Osteoblast (primary cell): ENCODE results near the gene DNALI1. TPM values are rescaled to one million over a fixed set of nuclear protein-coding genes. Genes with fewer than 3 reads are reported as not detected.

Experiments used
- DNase-seq: peaks from one replicate; pipeline ENCODE4 v3.0.0; 2011; ENCODE audit warnings: low spot score, mixed read lengths; ENCODE audit not compliant: insufficient read length; ENCODE audit errors: missing footprints
- H2AFZ ChIP-seq: 2 replicates; pipeline ENCODE4 v1.6.0; 2011; ENCODE audit warnings: mild to moderate bottlenecking, low read length
- H3K27ac ChIP-seq: 2 replicates; pipeline ENCODE4 v1.5.1; 2011; ENCODE audit warnings: mild to moderate bottlenecking, low read depth, low read length, moderate library complexity
- H3K27me3 ChIP-seq: 2 replicates; pipeline ENCODE4 v1.6.0; 2012; ENCODE audit warnings: mild to moderate bottlenecking, control low read depth, inconsistent platforms, low read length, moderate library complexity; ENCODE audit not compliant: insufficient read depth
- H3K36me3 ChIP-seq: 2 replicates; pipeline ENCODE4 v1.5.1; 2011; ENCODE audit warnings: mild to moderate bottlenecking, low read length, control low read depth, moderate library complexity; ENCODE audit not compliant: insufficient read depth
- H3K4me1 ChIP-seq: 2 replicates; pipeline ENCODE4 v1.5.1; 2011; ENCODE audit warnings: mild to moderate bottlenecking, low read length, control low read depth, moderate library complexity; ENCODE audit not compliant: insufficient read depth
- H3K4me2 ChIP-seq: 2 replicates; pipeline ENCODE4 v1.6.0; 2011; ENCODE audit warnings: mild to moderate bottlenecking, low read length; ENCODE audit not compliant: insufficient read depth
- H3K4me3 ChIP-seq: fragments of 200-600 bp; sonication (generic); 3 replicates; pipeline ENCODE4 v1.5.1; 2012; ENCODE audit warnings: mild to moderate bottlenecking, low read length, inconsistent platforms; ENCODE audit not compliant: insufficient read depth
- H3K79me2 ChIP-seq: 2 replicates; pipeline ENCODE4 v1.6.0; 2012; ENCODE audit warnings: mild to moderate bottlenecking, low read length, control low read depth, inconsistent platforms; ENCODE audit not compliant: insufficient read depth
- H3K9me3 ChIP-seq: 2 replicates; pipeline ENCODE4 v1.5.1; 2011; ENCODE audit warnings: low read depth, low read length, control low read depth
- H4K20me1 ChIP-seq: 2 replicates; pipeline ENCODE4 v1.6.0; 2012; ENCODE audit warnings: mild to moderate bottlenecking, low read length, control low read depth; ENCODE audit not compliant: insufficient read depth
- total RNA-seq: library from RNA; depleted of rRNA; stranded (reverse); fragments of >200 nt; gene quantifications from 2 replicates; pipeline ENCODE4 v1.2.3, GENCODE V29; 2012
- TF ChIP-seq, protein P1 (sequence below): IDR thresholded peaks from 2 replicates; pipeline ENCODE4 v1.5.1; 2011; ENCODE audit warnings: mild to moderate bottlenecking, low read depth, low read length, moderate library complexity; ENCODE audit errors: extremely low read depth

The DNALI1 gene
- total RNA-seq, 1 donor: 7.2 TPM

DNA sequence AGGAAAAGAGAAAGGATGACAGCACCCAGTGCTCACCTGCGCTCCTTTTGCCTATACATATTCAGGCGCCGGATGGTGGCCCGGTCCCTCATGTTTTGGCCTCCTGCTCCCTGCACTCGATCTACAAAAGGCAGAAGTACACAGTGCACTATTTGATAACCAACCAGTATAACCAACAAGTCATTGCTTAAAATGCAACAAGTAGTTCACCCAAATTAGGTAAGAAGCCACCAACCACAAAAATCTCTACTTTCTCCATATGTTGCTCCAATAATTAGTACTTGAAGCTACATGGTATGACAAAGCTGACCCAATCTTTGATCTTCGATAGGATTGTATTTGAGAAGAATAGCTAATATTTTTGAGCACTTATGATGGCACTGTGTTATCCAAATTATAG is 37.0 kb downstream of the DNALI1 start:
- TF ChIP-seq, protein P1, sequence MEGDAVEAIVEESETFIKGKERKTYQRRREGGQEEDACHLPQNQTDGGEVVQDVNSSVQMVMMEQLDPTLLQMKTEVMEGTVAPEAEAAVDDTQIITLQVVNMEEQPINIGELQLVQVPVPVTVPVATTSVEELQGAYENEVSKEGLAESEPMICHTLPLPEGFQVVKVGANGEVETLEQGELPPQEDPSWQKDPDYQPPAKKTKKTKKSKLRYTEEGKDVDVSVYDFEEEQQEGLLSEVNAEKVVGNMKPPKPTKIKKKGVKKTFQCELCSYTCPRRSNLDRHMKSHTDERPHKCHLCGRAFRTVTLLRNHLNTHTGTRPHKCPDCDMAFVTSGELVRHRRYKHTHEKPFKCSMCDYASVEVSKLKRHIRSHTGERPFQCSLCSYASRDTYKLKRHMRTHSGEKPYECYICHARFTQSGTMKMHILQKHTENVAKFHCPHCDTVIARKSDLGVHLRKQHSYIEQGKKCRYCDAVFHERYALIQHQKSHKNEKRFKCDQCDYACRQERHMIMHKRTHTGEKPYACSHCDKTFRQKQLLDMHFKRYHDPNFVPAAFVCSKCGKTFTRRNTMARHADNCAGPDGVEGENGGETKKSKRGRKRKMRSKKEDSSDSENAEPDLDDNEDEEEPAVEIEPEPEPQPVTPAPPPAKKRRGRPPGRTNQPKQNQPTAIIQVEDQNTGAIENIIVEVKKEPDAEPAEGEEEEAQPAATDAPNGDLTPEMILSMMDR: no peak
- Histone ChIP-seq H4K20me1 (peaks cover 15% of the 10 kb centered on the region), H3K4me3 (no peak overlapping the region), H3K27me3 (no peaks in the 10 kb centered on the region), H3K9me3 (no peaks in the 10 kb centered on the region), H2AFZ (no peak overlapping the region), H3K4me1 (peaks cover 20% of the 10 kb centered on the region), H3K79me2 (peaks cover 61% of the 10 kb centered on the region), H3K27ac (no peak overlapping the region), H3K36me3 (peaks cover 46% of the 10 kb centered on the region), H3K4me2 (peak overlapping the region; percentile 92)
- DNase-seq: peak; percentile 64

DNA sequence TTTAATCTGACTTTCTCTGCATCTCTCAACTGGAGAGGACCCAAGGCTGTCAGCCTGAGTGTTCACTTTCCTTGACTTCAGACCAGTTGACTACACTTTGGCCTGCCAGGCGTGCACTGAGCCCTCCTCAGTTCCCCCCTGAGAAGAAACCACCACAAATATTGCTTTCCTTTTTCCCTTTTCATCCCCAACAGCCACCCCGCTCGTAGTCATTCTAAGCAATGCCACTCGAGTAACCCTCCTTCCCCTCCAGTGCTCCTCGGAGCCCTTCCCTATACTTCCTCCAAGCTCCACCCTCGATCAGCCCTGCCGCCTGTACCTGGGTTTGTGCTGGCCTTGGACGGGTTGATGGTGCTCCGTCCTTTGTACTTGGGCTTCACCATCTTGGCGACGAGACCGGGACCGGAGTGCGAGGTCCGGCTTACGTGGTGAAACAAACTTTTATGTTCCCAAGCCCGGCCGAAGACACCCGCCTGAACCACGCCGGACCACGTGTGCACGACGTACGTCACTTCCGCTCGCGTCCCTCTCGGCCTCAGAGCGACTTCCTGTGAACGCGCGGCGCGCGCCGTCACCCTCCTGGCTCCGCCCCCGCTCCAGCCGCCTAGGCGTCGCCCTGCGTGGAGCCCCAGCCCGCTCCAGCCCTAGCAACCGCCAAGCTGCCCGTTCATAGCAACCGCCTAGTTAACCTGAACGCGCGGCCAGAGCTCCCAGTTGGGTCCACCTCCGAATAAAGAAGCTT is 38.9 kb downstream of the DNALI1 start, which contains the start of gene GNL2:
Gene GNL2 (minus strand): TSS at position 498 of the 742 bp plus-strand sequence. CDS start 115 bp downstream, at position 383.
- TF ChIP-seq, protein P1: no peak
- peaks cover 48% of the 10 kb centered on the region for H3K79me2 ChIP-seq
- H3K4me1 ChIP-seq: peaks cover 20% of the 10 kb centered on the region
- peak; percentile 99 for DNase-seq
- peak within 1 kb of the TSS; percentile 93 for H3K27ac ChIP-seq
- H2AFZ ChIP-seq: peak within 1 kb of the TSS; percentile 98
- no peaks in the 10 kb centered on the region for H3K27me3 ChIP-seq
- peak within 1 kb of the TSS; percentile 92 for H3K4me2 ChIP-seq
- peak within 1 kb of the TSS; percentile 98 for H3K4me3 ChIP-seq
- H4K20me1 ChIP-seq: peaks cover 15% of the 10 kb centered on the region
- H3K9me3 ChIP-seq: no peaks in the 10 kb centered on the region
- H3K36me3 ChIP-seq: peaks cover 30% of the 10 kb centered on the region

DNA sequence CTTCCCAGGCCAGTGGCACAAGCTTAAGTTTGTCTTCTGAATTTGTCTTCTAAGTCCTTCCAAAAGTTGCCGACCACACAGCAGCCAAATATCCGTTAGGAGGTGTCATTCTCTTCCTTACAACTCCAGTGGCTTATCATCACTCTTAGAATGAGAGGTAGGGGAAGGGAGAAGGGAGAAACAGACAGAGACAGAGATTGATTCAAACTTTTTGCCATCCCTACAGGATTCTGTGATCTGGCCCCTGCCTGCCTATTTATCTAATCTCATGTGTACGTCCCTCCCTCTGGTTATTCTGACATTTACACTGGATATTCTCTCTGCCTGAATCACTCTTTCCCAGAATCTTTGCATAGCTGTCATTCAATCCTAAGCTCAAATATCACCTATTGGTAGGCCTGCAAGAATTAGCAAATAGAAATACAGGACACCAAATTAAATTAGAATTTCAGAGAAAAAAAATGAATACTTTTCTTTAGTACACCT is 39.5 kb downstream of the DNALI1 start:
- Histone ChIP-seq H2AFZ (peak overlapping the region; percentile 89), H3K9me3 (no peaks in the 10 kb centered on the region), H4K20me1 (peaks cover 15% of the 10 kb centered on the region), H3K36me3 (peaks cover 23% of the 10 kb centered on the region), H3K4me2 (peak overlapping the region; percentile 92), H3K27me3 (no peaks in the 10 kb centered on the region), H3K27ac (peak overlapping the region; percentile 93), H3K4me3 (peak overlapping the region; percentile 98), H3K4me1 (peaks cover 20% of the 10 kb centered on the region), H3K79me2 (peaks cover 41% of the 10 kb centered on the region)
- TF ChIP-seq, protein P1: no peak
- DNase-seq: no peak

DNA sequence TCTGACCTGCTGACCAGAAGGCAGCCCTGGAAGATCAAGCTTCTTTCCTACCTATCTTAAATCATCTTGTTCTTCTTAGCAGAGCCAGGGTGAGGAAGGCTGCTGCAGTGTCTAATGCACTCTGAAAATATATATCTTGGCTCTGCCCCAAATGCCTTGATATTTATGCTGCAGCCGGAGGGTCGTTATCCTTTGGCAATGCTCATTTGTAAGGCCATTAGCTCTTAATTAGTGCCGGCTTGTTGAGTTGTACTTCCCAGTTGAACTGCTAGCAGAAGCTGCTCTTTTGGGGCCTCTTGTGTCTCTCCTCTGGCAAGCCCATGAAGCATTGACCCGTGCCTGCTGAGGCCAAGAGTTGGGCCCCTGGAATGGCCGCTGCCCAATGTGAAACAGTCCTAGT is 43.2 kb downstream of the DNALI1 start:
- no peak overlapping the region for H2AFZ ChIP-seq
- TF ChIP-seq, protein P1: no peak
- no peaks in the 10 kb centered on the region for H3K9me3 ChIP-seq
- no peaks in the 10 kb centered on the region for H4K20me1 ChIP-seq
- no peak overlapping the region for H3K4me2 ChIP-seq
- DNase-seq: no peak
- no peak overlapping the region for H3K4me3 ChIP-seq
- no peaks in the 10 kb centered on the region for H3K36me3 ChIP-seq
- H3K27ac ChIP-seq: no peak overlapping the region
- peaks cover 2% of the 10 kb centered on the region for H3K27me3 ChIP-seq
- peaks cover 8% of the 10 kb centered on the region for H3K79me2 ChIP-seq
- H3K4me1 ChIP-seq: peaks cover 10% of the 10 kb centered on the region
